H9 (cell line): ENCODE results near the gene MYL9. TPM values are rescaled to one million over a fixed set of nuclear protein-coding genes. Genes with fewer than 3 reads are reported as not detected.
A peak's percentile ranks its signal among the peaks of the same experiment; 100 is the strongest.

Experiments used
- DNase-seq: peaks from one replicate; pipeline ENCODE4 v3.0.0-alpha.2; 2017
- H2AFZ ChIP-seq: one replicate; pipeline ENCODE4 v1.6.1; 2013; ENCODE audit warnings: mild to moderate bottlenecking, low read length, control low read depth, moderate library complexity
- H2AK5ac ChIP-seq: 2 replicates; pipeline ENCODE4 v1.6.1; 2013; ENCODE audit warnings: low read length, control low read depth, mixed read lengths; ENCODE audit not compliant: insufficient read length
- H2BK120ac ChIP-seq: one replicate; pipeline ENCODE4 v1.6.1; 2013; ENCODE audit warnings: low read depth, mild to moderate bottlenecking, low read length, control low read depth, inconsistent platforms; ENCODE audit not compliant: poor library complexity, severe bottlenecking
- H2BK12ac ChIP-seq: 2 replicates; pipeline ENCODE4 v1.6.1; 2013; ENCODE audit warnings: low read length, control low read depth, mixed read lengths, low read depth; ENCODE audit not compliant: insufficient read length
- H2BK15ac ChIP-seq: 2 replicates; pipeline ENCODE4 v1.6.1; 2013; ENCODE audit warnings: low read depth, low read length, control low read depth
- H2BK20ac ChIP-seq: one replicate; pipeline ENCODE4 v1.6.1; 2013; ENCODE audit warnings: low read depth, mild to moderate bottlenecking, low read length, control low read depth, inconsistent platforms; ENCODE audit not compliant: poor library complexity, severe bottlenecking
- H2BK5ac ChIP-seq: 2 replicates; pipeline ENCODE4 v1.6.1; 2013; ENCODE audit warnings: low read length, control low read depth, mixed read lengths; ENCODE audit not compliant: insufficient read length
- H3K14ac ChIP-seq: 2 replicates; pipeline ENCODE4 v1.6.1; 2013; ENCODE audit warnings: low read length, control low read depth; ENCODE audit not compliant: insufficient read depth
- H3K18ac ChIP-seq: 2 replicates; pipeline ENCODE4 v1.6.1; 2013; ENCODE audit warnings: low read depth, mild to moderate bottlenecking, mixed read lengths, low read length, control low read depth; ENCODE audit not compliant: insufficient read length
- H3K23ac ChIP-seq: 2 replicates; pipeline ENCODE4 v1.6.1; 2013; ENCODE audit warnings: low read length, control low read depth, mixed read lengths, low read depth; ENCODE audit not compliant: insufficient read length
- H3K23me2 ChIP-seq: 2 replicates; pipeline ENCODE4 v1.6.1; 2013; ENCODE audit warnings: low read depth, mild to moderate bottlenecking, mixed read lengths, low read length, control low read depth; ENCODE audit not compliant: insufficient read length, poor library complexity, severe bottlenecking
- H3K27ac ChIP-seq: 2 replicates; pipeline ENCODE4 v1.5.1; 2013; ENCODE audit warnings: low read length, control low read depth, mixed read lengths, low read depth; ENCODE audit not compliant: insufficient read length
- H3K27me3 ChIP-seq: 2 replicates; pipeline ENCODE4 v1.6.1; 2013; ENCODE audit warnings: low read length, control low read depth, inconsistent platforms; ENCODE audit not compliant: insufficient read depth
- H3K4ac ChIP-seq: 2 replicates; pipeline ENCODE4 v1.6.1; 2013; ENCODE audit warnings: low read depth, mild to moderate bottlenecking, control low read depth, inconsistent platforms, low read length, moderate library complexity
- H3K4me1 ChIP-seq: 2 replicates; pipeline ENCODE4 v1.6.1; 2013; ENCODE audit warnings: low read length, control low read depth, inconsistent platforms; ENCODE audit not compliant: insufficient read depth
- H3K4me2 ChIP-seq: 2 replicates; pipeline ENCODE4 v1.6.1; 2013; ENCODE audit warnings: low read length, control low read depth, mixed read lengths; ENCODE audit not compliant: insufficient read length, insufficient read depth
- H3K56ac ChIP-seq: 2 replicates; pipeline ENCODE4 v1.6.1; 2013; ENCODE audit warnings: low read depth, mild to moderate bottlenecking, mixed read lengths, low read length, control low read depth; ENCODE audit not compliant: insufficient read length
- H3K79me1 ChIP-seq: 2 replicates; pipeline ENCODE4 v1.6.1; 2013; ENCODE audit warnings: low read depth, mild to moderate bottlenecking, moderate library complexity, low read length, control low read depth, inconsistent platforms; ENCODE audit not compliant: insufficient read depth, poor library complexity, severe bottlenecking
- H3K79me2 ChIP-seq: 2 replicates; pipeline ENCODE4 v1.6.1; 2013; ENCODE audit warnings: low read length, control low read depth, inconsistent platforms; ENCODE audit not compliant: insufficient read depth
- H3K9ac ChIP-seq: 2 replicates; pipeline ENCODE4 v1.6.1; 2013; ENCODE audit warnings: low read length, control low read depth, mixed read lengths; ENCODE audit not compliant: insufficient read length; ENCODE audit errors: extremely low read depth
- H3K9me3 ChIP-seq: one replicate; pipeline ENCODE4 v1.6.1; 2013; ENCODE audit warnings: low read depth, low read length, inconsistent platforms; ENCODE audit not compliant: control insufficient read depth
- H3T11ph ChIP-seq: one replicate; pipeline ENCODE4 v1.6.1; 2013; ENCODE audit warnings: mild to moderate bottlenecking, low read length, control low read depth, inconsistent platforms
- H4K20me1 ChIP-seq: one replicate; pipeline ENCODE4 v1.6.1; 2013; ENCODE audit not compliant: control insufficient read depth, insufficient read length, insufficient read depth
- H4K5ac ChIP-seq: 2 replicates; pipeline ENCODE4 v1.6.1; 2013; ENCODE audit warnings: low read depth, mild to moderate bottlenecking, mixed read lengths, low read length, control low read depth; ENCODE audit not compliant: insufficient read length
- H4K8ac ChIP-seq: replicated peaks from 2 replicates; pipeline ENCODE4 v1.6.1; 2013; ENCODE audit warnings: low read length, control low read depth, mixed read lengths, low read depth; ENCODE audit not compliant: insufficient read length
- H4K91ac ChIP-seq: 2 replicates; pipeline ENCODE4 v1.6.1; 2013; ENCODE audit warnings: low read depth, mild to moderate bottlenecking, moderate library complexity, mixed read lengths, low read length, control low read depth; ENCODE audit not compliant: insufficient read length
- H3K27ac Mint-ChIP-seq, 3 experiments: 2 replicates in 2 of 3; 3 replicates in 1 of 3; pipeline ENCODE4 v1.8.0; 2020 to 2021; ENCODE audit warnings: mixed read lengths in 3 of 3, mild to moderate bottlenecking in 1 of 3, moderate library complexity in 1 of 3
- H3K27me3 Mint-ChIP-seq: 2 replicates; pipeline ENCODE4 v1.8.0; 2021; ENCODE audit warnings: low read depth, mild to moderate bottlenecking, moderate library complexity, mixed read lengths
- H3K36me3 Mint-ChIP-seq, 3 experiments: 2 replicates in 2 of 3; 3 replicates in 1 of 3; pipeline ENCODE4 v1.8.0; 2020 to 2021; ENCODE audit warnings: low read depth in 3 of 3, mixed read lengths in 3 of 3; ENCODE audit not compliant: insufficient read depth in 1 of 3
- H3K4me1 Mint-ChIP-seq, 2 experiments: 2 replicates each; pipeline ENCODE4 v1.8.0; 2020; ENCODE audit warnings: mixed read lengths in 2 of 2
- H3K4me3 Mint-ChIP-seq, 2 experiments: 2 replicates in 1 of 2; 3 replicates in 1 of 2; pipeline ENCODE4 v1.8.0; 2020 to 2021; ENCODE audit warnings: mild to moderate bottlenecking in 2 of 2, mixed read lengths in 2 of 2, moderate library complexity in 1 of 2
- H3K9me3 Mint-ChIP-seq, 2 experiments: 2 replicates in 1 of 2; 3 replicates in 1 of 2; pipeline ENCODE4 v1.8.0; 2020; ENCODE audit warnings: mild to moderate bottlenecking in 2 of 2, mixed read lengths in 2 of 2, moderate library complexity in 1 of 2
- WGBS: extraction: QIAGEN DNeasy Blood & Tissue Kit; methylation state at CpG from one replicate; pipeline ENCODE4 v1.1.7; 2013; ENCODE audit warnings: missing lambda C conversion rate, low lambda C conversion rate, mixed read lengths; ENCODE audit not compliant: insufficient read length; ENCODE audit errors: extremely low coverage; 5-methylcytosine and 5-hydroxymethylcytosine counted together
- total RNA-seq: library from RNA; stranded (reverse); gene quantifications from 2 replicates; pipeline ENCODE4 v1.2.1, GENCODE V29; 2021
- TF ChIP-seq, protein P1 (sequence below): fragments of 200-600 bp; sonication (generic); conservative IDR thresholded peaks from 3 replicates; pipeline ENCODE4 v1.8.0; 2021; ENCODE audit warnings: antibody characterized with exemption, mild to moderate bottlenecking

The MYL9 gene
- total RNA-seq, 1 experiment from 2014 or later, result 218 TPM

DNA sequence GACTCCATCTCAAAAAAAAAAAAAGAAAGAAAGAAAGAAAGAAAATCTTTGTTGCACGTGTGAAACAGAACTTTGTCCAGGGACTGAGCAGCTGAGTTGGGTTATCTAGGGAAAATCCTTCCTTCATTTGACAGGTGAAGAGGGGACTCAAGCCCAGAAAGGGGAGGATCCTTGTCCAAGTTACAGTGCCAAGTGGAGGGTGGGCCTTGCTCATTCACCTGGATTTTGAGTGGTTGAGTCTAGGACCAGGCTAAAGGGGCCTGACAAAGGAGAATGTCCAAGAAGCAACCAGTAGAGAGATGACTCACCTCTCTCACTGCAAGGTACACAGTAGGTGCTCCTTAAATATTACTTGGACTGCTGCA is 34.7 kb downstream of the MYL9 start:
- no peaks in the 10 kb centered on the region; a peak in 1 of 5 replicates for H3K9me3 Mint-ChIP-seq
- no peak overlapping the region for H2BK5ac ChIP-seq
- no peak overlapping the region for H2BK20ac ChIP-seq
- H4K91ac ChIP-seq, result no peak overlapping the region
- H4K8ac ChIP-seq, result no peak overlapping the region
- H3T11ph ChIP-seq, result no peak overlapping the region
- no peaks in the 10 kb centered on the region for H3K9me3 ChIP-seq
- no peak overlapping the region for H4K5ac ChIP-seq
- peaks cover 30% of the 10 kb centered on the region for H3K23me2 ChIP-seq
- no peak overlapping the region for H2AK5ac ChIP-seq
- H3K4ac ChIP-seq, result no peak overlapping the region
- H3K36me3 Mint-ChIP-seq, result peaks cover 21 to 32% (median 28%) of the 10 kb centered on the region in 3 experiments; a peak in 6 of 7 replicates
- peak overlapping the region; percentile 89 to 92 for H3K4me3 Mint-ChIP-seq
- H3K9ac ChIP-seq, result no peak overlapping the region
- H3K4me1 Mint-ChIP-seq, result peaks cover 37 to 38% of the 10 kb centered on the region in 2 experiments
- H3K79me2 ChIP-seq, result peaks cover 12% of the 10 kb centered on the region; the same call in 1 of the 2 replicates
- no peaks in the 10 kb centered on the region; the same call in 1 of the 2 replicates for H3K4me1 ChIP-seq
- H3K27me3 Mint-ChIP-seq, result no peaks in the 10 kb centered on the region
- H3K27ac Mint-ChIP-seq, result peak overlapping the region in 2 of 3 experiments; percentile 44 to 52; a peak in 1 of 7 replicates
- H2BK15ac ChIP-seq, result no peak overlapping the region
- no peak overlapping the region for H3K27ac ChIP-seq
- H3K4me2 ChIP-seq, result no peak overlapping the region
- H3K18ac ChIP-seq, result no peak overlapping the region
- no peak overlapping the region for H2AFZ ChIP-seq
- no peak for DNase-seq
- no peak overlapping the region for H3K56ac ChIP-seq
- no CpG with 5 or more reads among the region's 1 CpG for WGBS
- TF ChIP-seq, protein P1, sequence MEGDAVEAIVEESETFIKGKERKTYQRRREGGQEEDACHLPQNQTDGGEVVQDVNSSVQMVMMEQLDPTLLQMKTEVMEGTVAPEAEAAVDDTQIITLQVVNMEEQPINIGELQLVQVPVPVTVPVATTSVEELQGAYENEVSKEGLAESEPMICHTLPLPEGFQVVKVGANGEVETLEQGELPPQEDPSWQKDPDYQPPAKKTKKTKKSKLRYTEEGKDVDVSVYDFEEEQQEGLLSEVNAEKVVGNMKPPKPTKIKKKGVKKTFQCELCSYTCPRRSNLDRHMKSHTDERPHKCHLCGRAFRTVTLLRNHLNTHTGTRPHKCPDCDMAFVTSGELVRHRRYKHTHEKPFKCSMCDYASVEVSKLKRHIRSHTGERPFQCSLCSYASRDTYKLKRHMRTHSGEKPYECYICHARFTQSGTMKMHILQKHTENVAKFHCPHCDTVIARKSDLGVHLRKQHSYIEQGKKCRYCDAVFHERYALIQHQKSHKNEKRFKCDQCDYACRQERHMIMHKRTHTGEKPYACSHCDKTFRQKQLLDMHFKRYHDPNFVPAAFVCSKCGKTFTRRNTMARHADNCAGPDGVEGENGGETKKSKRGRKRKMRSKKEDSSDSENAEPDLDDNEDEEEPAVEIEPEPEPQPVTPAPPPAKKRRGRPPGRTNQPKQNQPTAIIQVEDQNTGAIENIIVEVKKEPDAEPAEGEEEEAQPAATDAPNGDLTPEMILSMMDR, result no peak
- H3K79me1 ChIP-seq, result no peaks in the 10 kb centered on the region
- no peak overlapping the region for H2BK120ac ChIP-seq
- no peaks in the 10 kb centered on the region for H3K27me3 ChIP-seq
- no peak overlapping the region for H2BK12ac ChIP-seq
- H4K20me1 ChIP-seq, result no peaks in the 10 kb centered on the region
- no peak overlapping the region for H3K23ac ChIP-seq
- H3K14ac ChIP-seq, result no peak overlapping the region
